Activated CD8-positive, alpha-beta T cell treated with anti-CD3 and anti-CD28 coated beads for 36 hours (primary cell): ENCODE results near the gene MOB3B. TPM values are rescaled to one million over a fixed set of nuclear protein-coding genes. Genes with fewer than 3 reads are reported as not detected.
"Not testable (repeated sequence)": the region's sequence is repeated elsewhere in the genome, so short reads cannot be mapped to it uniquely, and the experiment has no call there.

Experiments used
- ATAC-seq: fragments of 200-7000 bp; cut with Tn5 transposase; one replicate; pipeline ENCODE4 v1.10.0; 2021; ENCODE audit warnings: mild to moderate bottlenecking, moderate library complexity
- CTCF ChIA-PET: fragments of 350-600 bp; sonication (Branson Sonifier 250); formaldehyde crosslinking; loops from one replicate; lab custom pipeline; 2021; ENCODE audit warnings: antibody characterized with exemption; lab: Charles Lee
- POLR2A ChIA-PET: fragments of 350-600 bp; sonication (Branson Sonifier 250); formaldehyde crosslinking; loops from one replicate; lab custom pipeline; 2021; ENCODE audit warnings: antibody characterized with exemption; lab: Charles Lee
- DNase-seq: peaks from one replicate; pipeline ENCODE4 v3.0.0-alpha.2; 2020
- H3K27ac Mint-ChIP-seq: one replicate; pipeline ENCODE4 v1.8.0; 2021; ENCODE audit warnings: mild to moderate bottlenecking, mixed read lengths
- H3K27me3 Mint-ChIP-seq: one replicate; pipeline ENCODE4 v1.8.0; 2021; ENCODE audit warnings: mixed read lengths
- H3K36me3 Mint-ChIP-seq: one replicate; pipeline ENCODE4 v1.8.0; 2021; ENCODE audit warnings: low read depth, mixed read lengths
- H3K4me1 Mint-ChIP-seq: one replicate; pipeline ENCODE4 v1.8.0; 2021; ENCODE audit warnings: low read depth, mixed read lengths
- H3K4me3 Mint-ChIP-seq: one replicate; pipeline ENCODE4 v1.8.0; 2021; ENCODE audit warnings: mild to moderate bottlenecking, moderate library complexity, mixed read lengths
- H3K9me3 Mint-ChIP-seq: one replicate; pipeline ENCODE4 v1.8.0; 2021; ENCODE audit warnings: mixed read lengths
- intact Hi-C: fragments of 100-400 bp; cut with micrococcal nuclease; formaldehyde crosslinking; loops from one replicate; pipeline ENCODE4 v1.10.0; 2022
- total RNA-seq, 2 experiments: library from RNA; stranded (reverse); gene quantifications; one replicate each; pipeline ENCODE4 v1.2.3, GENCODE V29; 2021
- TF ChIP-seq, protein P1 (sequence below): fragments of 200-600 bp; IDR thresholded peaks from one replicate; pipeline ENCODE4 v1.8.0; 2022; ENCODE audit warnings: antibody characterized with exemption, mild to moderate bottlenecking

MOB3B gene
- total RNA-seq, 2 experiments from 2014 or later, result 0.47 to 0.67 TPM

DNA sequence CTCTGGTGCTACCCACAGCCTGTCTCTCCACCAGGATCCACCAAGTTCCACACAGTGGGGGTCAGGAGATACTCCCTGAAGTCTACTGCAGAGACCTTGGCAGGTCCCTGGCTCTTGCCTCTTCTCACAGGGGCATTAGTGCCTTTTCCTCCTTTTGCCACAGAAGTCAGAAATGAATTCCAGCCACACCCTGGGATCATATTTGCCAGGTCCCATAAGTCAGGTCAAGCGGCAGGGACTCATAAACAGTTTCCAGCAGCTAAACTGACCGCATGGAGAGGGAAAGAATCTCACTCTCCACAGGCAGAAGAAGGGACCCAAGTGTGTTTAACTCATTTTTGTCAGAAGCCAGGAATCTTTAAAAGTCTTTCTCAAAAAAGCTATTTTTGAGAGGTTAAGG lies 18.8 kb downstream of the MOB3B start:
- ATAC-seq (no peak), DNase-seq (no peak)
- H3K36me3 Mint-ChIP-seq, result peaks cover 4% of the 10 kb centered on the region
- H3K4me1 Mint-ChIP-seq, result no peaks in the 10 kb centered on the region
- no peak overlapping the region for H3K4me3 Mint-ChIP-seq
- ChIA-PET CTCF (no interaction called here), POLR2A (no interaction called here)
- no peaks in the 10 kb centered on the region for H3K9me3 Mint-ChIP-seq
- H3K27me3 Mint-ChIP-seq, result no peaks in the 10 kb centered on the region
- intact Hi-C loops, result loop anchor here (10.0 kb wide), 1 partner anchor 64 kb away; the partner anchor contains the start of gene C9orf72
- no peak overlapping the region for H3K27ac Mint-ChIP-seq
- TF ChIP-seq, protein P1, sequence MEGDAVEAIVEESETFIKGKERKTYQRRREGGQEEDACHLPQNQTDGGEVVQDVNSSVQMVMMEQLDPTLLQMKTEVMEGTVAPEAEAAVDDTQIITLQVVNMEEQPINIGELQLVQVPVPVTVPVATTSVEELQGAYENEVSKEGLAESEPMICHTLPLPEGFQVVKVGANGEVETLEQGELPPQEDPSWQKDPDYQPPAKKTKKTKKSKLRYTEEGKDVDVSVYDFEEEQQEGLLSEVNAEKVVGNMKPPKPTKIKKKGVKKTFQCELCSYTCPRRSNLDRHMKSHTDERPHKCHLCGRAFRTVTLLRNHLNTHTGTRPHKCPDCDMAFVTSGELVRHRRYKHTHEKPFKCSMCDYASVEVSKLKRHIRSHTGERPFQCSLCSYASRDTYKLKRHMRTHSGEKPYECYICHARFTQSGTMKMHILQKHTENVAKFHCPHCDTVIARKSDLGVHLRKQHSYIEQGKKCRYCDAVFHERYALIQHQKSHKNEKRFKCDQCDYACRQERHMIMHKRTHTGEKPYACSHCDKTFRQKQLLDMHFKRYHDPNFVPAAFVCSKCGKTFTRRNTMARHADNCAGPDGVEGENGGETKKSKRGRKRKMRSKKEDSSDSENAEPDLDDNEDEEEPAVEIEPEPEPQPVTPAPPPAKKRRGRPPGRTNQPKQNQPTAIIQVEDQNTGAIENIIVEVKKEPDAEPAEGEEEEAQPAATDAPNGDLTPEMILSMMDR, result no peak

DNA sequence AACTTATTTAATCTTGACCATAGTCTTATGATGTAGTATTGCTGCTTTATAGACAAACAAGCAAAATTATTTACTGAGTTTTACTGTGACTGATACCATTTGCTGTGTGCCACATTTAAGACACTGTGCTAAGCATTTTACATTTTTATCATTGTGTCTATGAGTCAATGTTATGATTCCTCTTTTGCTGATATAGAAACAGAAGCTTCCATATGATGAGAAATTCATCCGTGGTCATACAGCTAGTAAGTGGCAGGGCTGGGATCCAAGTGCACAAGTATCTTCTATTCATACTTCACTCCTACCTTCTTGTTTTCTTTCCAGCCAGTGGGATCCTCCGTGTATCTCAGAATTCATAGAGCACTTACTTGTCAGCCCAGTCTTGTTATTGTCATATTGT lies 22.6 kb downstream of the MOB3B start:
- POLR2A ChIA-PET, result no interaction called here
- peaks cover 4% of the 10 kb centered on the region for H3K36me3 Mint-ChIP-seq
- no peak for ATAC-seq

DNA sequence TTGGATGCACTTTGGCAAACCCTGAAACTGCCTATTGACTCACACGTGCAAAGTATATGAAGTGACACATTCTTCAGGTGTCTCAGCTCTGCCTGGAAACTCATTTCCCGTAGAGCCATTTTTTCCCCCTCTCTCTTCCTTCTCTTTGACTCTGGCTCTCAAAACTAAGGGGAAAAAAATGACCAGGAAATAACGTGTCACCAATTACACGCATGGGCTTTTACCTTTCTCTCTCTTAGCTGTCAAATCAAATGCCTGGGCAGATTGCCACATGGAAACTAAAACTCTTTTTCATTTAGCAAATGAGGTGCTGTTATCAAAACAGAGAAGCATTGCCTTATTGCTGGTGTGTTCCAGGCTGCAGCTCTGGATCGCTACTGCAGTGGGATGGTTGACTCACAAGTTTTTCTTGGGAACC lies 23.9 kb downstream of the MOB3B start:
- no peak for ATAC-seq
- POLR2A ChIA-PET, result no interaction called here
- CTCF ChIA-PET, result no interaction called here
- intact Hi-C loops, result no loop called here
- no peaks in the 10 kb centered on the region for H3K4me1 Mint-ChIP-seq
- peaks cover 4% of the 10 kb centered on the region for H3K36me3 Mint-ChIP-seq
- TF ChIP-seq, protein P1, result no peak
- H3K9me3 Mint-ChIP-seq, result peaks cover 1% of the 10 kb centered on the region
- no peak for DNase-seq
- H3K27me3 Mint-ChIP-seq, result peaks cover 4% of the 10 kb centered on the region
- H3K27ac Mint-ChIP-seq, result no peak overlapping the region
- H3K4me3 Mint-ChIP-seq, result no peak overlapping the region

More for the DNA sequence above, 22.6 kb downstream of the MOB3B start:
- H3K4me3 Mint-ChIP-seq, result no peak overlapping the region
- intact Hi-C loops, result no loop called here
- CTCF ChIA-PET, result interaction anchor here (1.3 kb wide), 1 partner anchor 22 kb away, joined by 3 read pairs; the partner anchor contains the start of gene MOB3B
- no peaks in the 10 kb centered on the region for H3K27me3 Mint-ChIP-seq
- H3K9me3 Mint-ChIP-seq, result peaks cover 1% of the 10 kb centered on the region
- H3K27ac Mint-ChIP-seq, result no peak overlapping the region
- no peak for DNase-seq
- TF ChIP-seq, protein P1, result no peak
- no peaks in the 10 kb centered on the region for H3K4me1 Mint-ChIP-seq

DNA sequence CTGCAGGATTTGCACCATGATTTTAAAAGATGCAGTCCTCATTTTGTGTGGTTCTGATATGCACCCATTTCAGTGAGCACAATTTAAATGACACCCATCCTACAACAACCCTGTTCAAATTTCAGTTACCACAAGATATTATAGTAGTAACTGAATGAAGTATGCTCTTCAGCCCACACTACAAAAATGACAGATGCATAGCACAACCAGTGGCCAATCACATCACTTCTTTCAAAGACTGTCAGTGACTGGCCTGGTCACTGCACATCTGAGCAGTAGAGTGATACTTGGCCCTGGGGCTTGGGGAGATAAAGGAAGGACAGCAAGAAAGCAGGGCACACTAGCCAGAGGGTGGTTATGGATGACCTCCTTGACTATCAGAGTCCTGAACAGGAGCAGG lies 25.4 kb downstream of the MOB3B start:
- peaks cover 4% of the 10 kb centered on the region for H3K36me3 Mint-ChIP-seq
- TF ChIP-seq, protein P1, result no peak
- H3K4me1 Mint-ChIP-seq, result peaks cover 7% of the 10 kb centered on the region
- H3K27me3 Mint-ChIP-seq, result peaks cover 4% of the 10 kb centered on the region
- CTCF ChIA-PET, result no interaction called here
- DNase-seq (no peak), ATAC-seq (no peak)
- no peak overlapping the region for H3K4me3 Mint-ChIP-seq
- peaks cover 1% of the 10 kb centered on the region for H3K9me3 Mint-ChIP-seq
- POLR2A ChIA-PET, result no interaction called here
- no peak overlapping the region for H3K27ac Mint-ChIP-seq
- intact Hi-C loops, result no loop called here

DNA sequence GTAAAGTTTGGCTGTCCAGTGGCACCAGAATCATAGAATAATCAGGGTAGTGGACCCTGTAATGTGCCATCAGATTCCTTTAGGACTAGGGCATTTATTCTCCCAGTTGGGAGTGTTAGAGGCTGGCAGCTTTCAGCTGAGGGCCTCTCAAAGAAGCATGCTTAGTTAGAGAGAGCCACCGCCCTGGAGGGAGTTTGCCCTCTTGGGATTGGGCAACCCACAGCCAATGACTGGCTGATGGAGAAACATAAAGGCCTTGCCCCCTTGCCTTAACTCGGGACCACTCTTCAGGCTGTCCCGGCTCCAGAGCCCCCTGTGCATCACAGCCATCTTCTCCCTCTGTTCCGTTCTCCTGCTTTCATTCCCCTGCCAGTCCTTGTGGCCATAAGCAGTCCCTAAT lies 26.0 kb downstream of the MOB3B start:
- Mint-ChIP-seq H3K4me3 (no peak overlapping the region), H3K27me3 (peaks cover 4% of the 10 kb centered on the region), H3K27ac (no peak overlapping the region), H3K4me1 (peaks cover 9% of the 10 kb centered on the region), H3K36me3 (peaks cover 4% of the 10 kb centered on the region), H3K9me3 (peaks cover 1% of the 10 kb centered on the region)
- intact Hi-C loops, result no loop called here
- TF ChIP-seq, protein P1, result no peak
- POLR2A ChIA-PET, result no interaction called here
- CTCF ChIA-PET, result no interaction called here
- DNase-seq, result no peak
- no peak for ATAC-seq

DNA sequence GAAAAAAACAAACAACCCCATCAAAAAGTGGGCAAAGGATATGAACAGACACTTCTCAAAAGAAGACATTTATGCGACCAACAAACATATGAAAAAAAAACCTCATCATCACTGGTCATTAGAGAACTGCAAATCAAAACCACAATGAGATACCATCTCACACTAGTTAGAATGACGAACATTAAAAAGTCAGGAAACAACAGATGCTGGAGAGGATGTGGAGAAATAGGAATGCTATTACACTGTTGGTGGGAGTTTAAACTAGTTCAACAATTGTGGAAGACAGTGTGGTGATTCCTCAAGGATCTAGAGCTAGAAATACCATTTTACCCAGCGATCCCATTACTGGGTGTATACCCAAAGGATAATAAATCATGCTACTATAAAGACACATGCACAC lies 28.7 kb downstream of the MOB3B start:
- CTCF ChIA-PET, DNase-seq, H3K4me1 Mint-ChIP-seq, H3K36me3 Mint-ChIP-seq, H3K4me3 Mint-ChIP-seq, H3K9me3 Mint-ChIP-seq, POLR2A ChIA-PET, intact Hi-C loops, H3K27me3 Mint-ChIP-seq, ATAC-seq, H3K27ac Mint-ChIP-seq: not testable (repeated sequence)
